GM12874 (cell line): ENCODE results near the gene ABLIM1.

Source experiments
- CTCF ChIP-seq: IDR thresholded peaks from 2 replicates; pipeline ENCODE4 v1.5.1; 2011; ENCODE audit warnings: low read depth, mild to moderate bottlenecking, control low read depth, low read length, moderate library complexity; ENCODE audit not compliant: insufficient read depth

ABLIM1 gene

GRCh38 chr10:114513381-114513792, 144.7 kb downstream of the ABLIM1 start:
- TF ChIP-seq CTCF, result no peak

- TF ChIP-seq CTCF, result no peak
Observed at GRCh38 chr10:114511881-114512280, 146.2 kb downstream of the ABLIM1 start.

DNA sequence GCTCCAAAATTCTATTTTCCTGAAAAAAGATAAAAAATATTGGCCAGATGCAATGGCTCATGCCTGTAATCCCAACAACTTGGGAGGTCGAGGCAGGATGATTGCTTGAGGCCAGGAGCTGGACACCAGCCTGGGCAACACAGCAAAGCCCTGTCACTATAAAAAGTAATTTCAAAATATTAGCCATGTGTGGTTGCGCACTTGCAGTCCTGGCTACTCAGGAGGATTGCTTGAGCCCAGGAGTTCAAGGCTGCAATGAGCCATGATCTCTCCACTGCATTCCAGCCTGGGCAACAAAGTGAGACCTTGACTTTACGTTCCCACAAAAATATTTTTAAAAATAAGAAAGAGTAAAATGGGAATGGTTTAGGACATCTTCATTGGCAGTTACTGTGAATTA, 149.7 kb downstream of the ABLIM1 start:
- TF ChIP-seq CTCF, result no peak

DNA sequence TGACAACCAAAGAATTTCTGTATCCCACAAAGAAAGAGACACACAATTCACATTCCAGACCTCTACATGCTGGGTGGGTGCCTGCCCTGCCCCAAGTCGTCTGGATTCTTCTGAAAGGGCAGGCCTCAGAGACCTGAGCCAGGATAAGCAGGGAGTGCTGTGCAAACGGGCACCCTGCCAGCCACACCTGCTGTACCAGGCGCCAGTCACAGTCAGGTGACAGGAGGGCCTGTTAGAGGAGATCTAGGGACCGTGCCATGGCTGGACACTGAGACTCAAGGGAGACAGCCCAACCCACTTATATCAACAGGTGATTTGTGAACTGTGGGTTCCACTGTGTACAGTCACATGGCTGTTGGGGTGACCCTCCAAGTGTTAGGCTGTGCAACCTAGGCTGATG, 150.6 kb downstream of the ABLIM1 start:
- no peak for TF ChIP-seq CTCF

DNA sequence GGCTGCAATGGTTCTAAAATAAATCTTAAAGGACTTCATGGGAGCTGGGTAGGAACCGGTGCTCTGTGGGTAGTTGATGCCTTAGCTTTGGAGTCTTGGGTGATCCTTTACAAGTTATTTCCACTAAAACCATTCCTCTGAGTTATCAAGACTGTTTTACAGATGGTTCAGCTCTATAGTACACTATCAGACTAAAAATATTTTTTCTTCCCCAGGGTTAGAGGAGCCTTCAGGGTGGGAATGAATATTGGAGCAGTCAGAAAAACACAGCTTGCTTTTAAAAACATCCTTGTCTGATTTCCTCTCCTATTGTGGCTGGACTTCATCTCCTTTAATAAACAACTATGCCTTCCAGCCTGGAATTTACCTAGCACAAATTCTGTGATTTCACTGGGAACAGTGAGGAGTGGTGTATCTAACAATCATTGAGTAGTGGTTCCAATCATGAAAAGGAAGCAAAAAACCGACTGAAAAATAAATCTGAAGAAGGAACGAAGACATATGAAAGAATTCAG, 151.1 kb downstream of the ABLIM1 start:
- TF ChIP-seq CTCF, result no peak

GRCh38 chr10:114504769-114505579, 153.1 kb downstream of the ABLIM1 start:
- TF ChIP-seq CTCF, result no peak

DNA sequence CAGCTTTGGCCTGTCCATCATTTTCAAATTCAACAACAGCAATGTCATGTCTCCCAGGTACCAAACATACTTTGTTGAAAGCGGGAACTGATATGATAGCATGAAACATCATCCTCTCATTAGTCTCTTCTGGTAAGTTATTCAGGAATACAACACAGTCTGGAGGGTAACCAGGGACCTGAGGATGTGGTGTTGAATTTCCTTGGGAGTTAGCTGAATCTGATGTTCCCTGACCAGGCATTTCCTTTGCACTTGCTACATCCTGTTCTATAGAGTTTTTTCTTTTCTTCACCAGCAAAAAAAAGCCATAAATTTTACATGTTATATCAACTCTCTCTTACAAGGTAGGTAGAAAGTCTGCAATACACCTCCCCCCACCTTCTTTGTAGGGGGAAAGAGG, 156.0 kb downstream of the ABLIM1 start:
- TF ChIP-seq CTCF, result no peak
